ENCODE measurements around the gene ADAT2. TPM values are rescaled to one million over a fixed set of nuclear protein-coding genes. Genes with fewer than 3 reads are reported as not detected.

The ADAT2 gene
- total and polyA plus RNA-seq, 2 of the 13 experiments (the other 11 are each of a cell fraction or from before 2014, with no cell fraction given) = 10.5 to 18.3 TPM

DNA sequence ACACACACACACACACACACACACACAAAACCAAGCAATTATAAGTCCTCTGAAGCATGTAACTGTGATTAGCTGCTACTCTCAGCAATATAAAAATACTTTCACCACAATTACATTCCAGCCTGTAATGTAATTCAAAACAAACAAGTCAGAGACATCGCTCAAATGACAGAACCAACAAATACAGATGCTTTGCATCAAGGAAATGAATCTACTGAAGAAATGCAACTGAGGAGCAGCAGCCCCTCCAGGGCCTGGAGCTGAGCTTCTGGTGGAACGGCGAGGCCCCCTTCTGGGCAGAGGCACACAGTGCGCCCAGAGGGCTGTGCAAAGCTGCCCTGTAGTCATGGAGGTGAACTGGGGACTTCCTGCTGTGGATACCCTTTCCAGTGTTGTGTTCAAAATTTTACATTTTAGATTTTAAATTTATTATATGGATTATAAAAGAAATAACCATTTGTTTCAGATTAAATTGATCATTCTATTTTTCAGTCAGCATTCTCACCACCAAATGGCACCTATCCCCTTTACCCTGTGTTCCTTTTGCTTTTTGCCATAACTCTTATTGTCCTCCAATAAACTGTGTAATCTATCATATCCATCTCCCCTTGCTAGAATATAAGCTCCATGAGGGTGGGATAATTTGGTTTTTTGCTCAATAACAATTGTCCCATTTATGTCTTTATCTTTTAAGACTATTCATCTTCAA is 23.2 kb downstream of the ADAT2 start (continued):
- TF ChIP-seq ZFAT (CRISPR knock-in tag; conservative IDR thresholded peaks at IDR 0.05) (no peak), ZNF770 (CRISPR knock-in tag; IDR thresholded peaks at IDR 0.05) (no peak), MED13 (CRISPR knock-in tag; IDR thresholded peaks at IDR 0.05) (no peak), HINFP (CRISPR knock-in tag; IDR thresholded peaks at IDR 0.05; ENCODE audit: low read depth) (0 out of 2 replicates have a peak, but pooled peaks have one; percentile 50), ZKSCAN1 (IDR thresholded peaks at IDR 0.05; ENCODE audit: low read length) (peak; percentile 35; the same call in 1 of the 2 replicates), ZNF782 (CRISPR knock-in tag; IDR thresholded peaks at IDR 0.05; ENCODE audit: borderline replicate concordance) (no peak), ZNF776 (CRISPR knock-in tag; IDR thresholded peaks at IDR 0.05) (no peak), EZH2 (conservative IDR thresholded peaks at IDR 0.05; ENCODE audit: low read depth, low read length) (no peak), KDM3A (CRISPR knock-in tag; IDR thresholded peaks at IDR 0.05; ENCODE audit: low read depth) (0 out of 2 replicates have a peak, but pooled peaks have one; percentile 57), EEA1 (CRISPR knock-in tag; IDR thresholded peaks at IDR 0.05; ENCODE audit: borderline replicate concordance) (no peak), MYC (CRISPR knock-in tag; IDR thresholded peaks at IDR 0.05; ENCODE audit: borderline replicate concordance) (no peak), JUNB (CRISPR knock-in tag; IDR thresholded peaks at IDR 0.05; ENCODE audit: borderline replicate concordance) (no peak), ATM (IDR thresholded peaks at IDR 0.05; ENCODE audit: borderline replicate concordance) (no peak), SRSF9 (IDR thresholded peaks at IDR 0.05; ENCODE audit: borderline replicate concordance, insufficient read depth, low read depth, low read length, poor library complexity, severe bottlenecking) (no peak), BCL3 (CRISPR knock-in tag; IDR thresholded peaks at IDR 0.05) (no peak)
- TF ChIP-seq, protein P1, sequence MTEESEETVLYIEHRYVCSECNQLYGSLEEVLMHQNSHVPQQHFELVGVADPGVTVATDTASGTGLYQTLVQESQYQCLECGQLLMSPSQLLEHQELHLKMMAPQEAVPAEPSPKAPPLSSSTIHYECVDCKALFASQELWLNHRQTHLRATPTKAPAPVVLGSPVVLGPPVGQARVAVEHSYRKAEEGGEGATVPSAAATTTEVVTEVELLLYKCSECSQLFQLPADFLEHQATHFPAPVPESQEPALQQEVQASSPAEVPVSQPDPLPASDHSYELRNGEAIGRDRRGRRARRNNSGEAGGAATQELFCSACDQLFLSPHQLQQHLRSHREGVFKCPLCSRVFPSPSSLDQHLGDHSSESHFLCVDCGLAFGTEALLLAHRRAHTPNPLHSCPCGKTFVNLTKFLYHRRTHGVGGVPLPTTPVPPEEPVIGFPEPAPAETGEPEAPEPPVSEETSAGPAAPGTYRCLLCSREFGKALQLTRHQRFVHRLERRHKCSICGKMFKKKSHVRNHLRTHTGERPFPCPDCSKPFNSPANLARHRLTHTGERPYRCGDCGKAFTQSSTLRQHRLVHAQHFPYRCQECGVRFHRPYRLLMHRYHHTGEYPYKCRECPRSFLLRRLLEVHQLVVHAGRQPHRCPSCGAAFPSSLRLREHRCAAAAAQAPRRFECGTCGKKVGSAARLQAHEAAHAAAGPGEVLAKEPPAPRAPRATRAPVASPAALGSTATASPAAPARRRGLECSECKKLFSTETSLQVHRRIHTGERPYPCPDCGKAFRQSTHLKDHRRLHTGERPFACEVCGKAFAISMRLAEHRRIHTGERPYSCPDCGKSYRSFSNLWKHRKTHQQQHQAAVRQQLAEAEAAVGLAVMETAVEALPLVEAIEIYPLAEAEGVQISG (CRISPR knock-in tag; IDR thresholded peaks at IDR 0.05) = peak; percentile 35; the same call in 1 of the 2 replicates
- TF ChIP-seq, protein P2, sequence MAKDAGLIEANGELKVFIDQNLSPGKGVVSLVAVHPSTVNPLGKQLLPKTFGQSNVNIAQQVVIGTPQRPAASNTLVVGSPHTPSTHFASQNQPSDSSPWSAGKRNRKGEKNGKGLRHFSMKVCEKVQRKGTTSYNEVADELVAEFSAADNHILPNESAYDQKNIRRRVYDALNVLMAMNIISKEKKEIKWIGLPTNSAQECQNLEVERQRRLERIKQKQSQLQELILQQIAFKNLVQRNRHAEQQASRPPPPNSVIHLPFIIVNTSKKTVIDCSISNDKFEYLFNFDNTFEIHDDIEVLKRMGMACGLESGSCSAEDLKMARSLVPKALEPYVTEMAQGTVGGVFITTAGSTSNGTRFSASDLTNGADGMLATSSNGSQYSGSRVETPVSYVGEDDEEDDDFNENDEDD (CRISPR knock-in tag; IDR thresholded peaks at IDR 0.05; ENCODE audit: borderline replicate concordance) = no peak
- TF ChIP-seq, protein P3, sequence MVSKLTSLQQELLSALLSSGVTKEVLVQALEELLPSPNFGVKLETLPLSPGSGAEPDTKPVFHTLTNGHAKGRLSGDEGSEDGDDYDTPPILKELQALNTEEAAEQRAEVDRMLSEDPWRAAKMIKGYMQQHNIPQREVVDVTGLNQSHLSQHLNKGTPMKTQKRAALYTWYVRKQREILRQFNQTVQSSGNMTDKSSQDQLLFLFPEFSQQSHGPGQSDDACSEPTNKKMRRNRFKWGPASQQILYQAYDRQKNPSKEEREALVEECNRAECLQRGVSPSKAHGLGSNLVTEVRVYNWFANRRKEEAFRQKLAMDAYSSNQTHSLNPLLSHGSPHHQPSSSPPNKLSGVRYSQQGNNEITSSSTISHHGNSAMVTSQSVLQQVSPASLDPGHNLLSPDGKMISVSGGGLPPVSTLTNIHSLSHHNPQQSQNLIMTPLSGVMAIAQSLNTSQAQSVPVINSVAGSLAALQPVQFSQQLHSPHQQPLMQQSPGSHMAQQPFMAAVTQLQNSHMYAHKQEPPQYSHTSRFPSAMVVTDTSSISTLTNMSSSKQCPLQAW (CRISPR knock-in tag; IDR thresholded peaks at IDR 0.05) = no peak
